IPS-15b (cell line): Measurements from ENCODE around the gene SIGLECL1.
"Not testable (repeated sequence)": the region's sequence is repeated elsewhere in the genome, so short reads cannot be mapped to it uniquely, and the experiment has no call there.

Source experiments
- H3K27me3 ChIP-seq: one replicate; pipeline ENCODE4 v1.6.1; 2013; ENCODE audit warnings: low read length; ENCODE audit not compliant: control insufficient read depth, insufficient read depth
- H3K36me3 ChIP-seq: one replicate; pipeline ENCODE4 v1.6.1; 2013; ENCODE audit warnings: low read length; ENCODE audit not compliant: control insufficient read depth, insufficient read depth
- H3K4me1 ChIP-seq: one replicate; pipeline ENCODE4 v1.6.1; 2013; ENCODE audit warnings: mild to moderate bottlenecking, low read length; ENCODE audit not compliant: control insufficient read depth, insufficient read depth
- H3K4me3 ChIP-seq: one replicate; pipeline ENCODE4 v1.5.1; 2013; ENCODE audit warnings: low read depth, low read length
- H3K9ac ChIP-seq: one replicate; pipeline ENCODE4 v1.6.1; 2013; ENCODE audit warnings: low read depth, mild to moderate bottlenecking, low read length
- H3K9me3 ChIP-seq: one replicate; pipeline ENCODE4 v1.6.1; 2013; ENCODE audit warnings: mild to moderate bottlenecking, low read length; ENCODE audit not compliant: control insufficient read depth, insufficient read depth

Gene SIGLECL1

GRCh38 chr19:51224898-51225393 lies 25.9 kb upstream of the SIGLECL1 start, which contains the start of gene CD33:
Gene CD33, plus strand, starts transcription at chr19:51225080. Its CDS starts 39 bp downstream, at chr19:51225119.
- H3K4me3 ChIP-seq, H3K9me3 ChIP-seq, H3K4me1 ChIP-seq, H3K36me3 ChIP-seq, H3K9ac ChIP-seq, H3K27me3 ChIP-seq: not testable (repeated sequence)

- no peaks in the 10 kb centered on the region for H3K27me3 ChIP-seq
- H3K4me3 ChIP-seq, result no peak overlapping the region
- no peak overlapping the region for H3K9ac ChIP-seq
Measured at GRCh38 chr19:51226067-51226466, 24.8 kb upstream of the SIGLECL1 start.

GRCh38 chr19:51227326-51227725 lies 23.6 kb upstream of the SIGLECL1 start:
- no peak overlapping the region for H3K4me3 ChIP-seq
- no peaks in the 10 kb centered on the region for H3K4me1 ChIP-seq

More at GRCh38 chr19:51226067-51226466, 24.8 kb upstream of the SIGLECL1 start:
- Histone ChIP-seq H3K9me3 (no peaks in the 10 kb centered on the region), H3K36me3 (no peaks in the 10 kb centered on the region), H3K4me1 (no peaks in the 10 kb centered on the region)

GRCh38 chr19:51227966-51228365 lies 22.9 kb upstream of the SIGLECL1 start:
- H3K4me3 ChIP-seq, result no peak overlapping the region
- H3K27me3 ChIP-seq, result no peaks in the 10 kb centered on the region
- H3K9me3 ChIP-seq, result no peaks in the 10 kb centered on the region
- H3K36me3 ChIP-seq, result no peaks in the 10 kb centered on the region
- H3K4me1 ChIP-seq, result no peaks in the 10 kb centered on the region
- no peak overlapping the region for H3K9ac ChIP-seq

More at GRCh38 chr19:51227326-51227725, 23.6 kb upstream of the SIGLECL1 start:
- no peaks in the 10 kb centered on the region for H3K36me3 ChIP-seq
- no peaks in the 10 kb centered on the region for H3K27me3 ChIP-seq
- H3K9me3 ChIP-seq, result no peaks in the 10 kb centered on the region
- H3K9ac ChIP-seq, result no peak overlapping the region

- no peak overlapping the region for H3K9ac ChIP-seq
- H3K4me1 ChIP-seq, result no peaks in the 10 kb centered on the region
- no peaks in the 10 kb centered on the region for H3K9me3 ChIP-seq
- H3K4me3 ChIP-seq, result no peak overlapping the region
- peaks cover 3% of the 10 kb centered on the region for H3K27me3 ChIP-seq
- H3K36me3 ChIP-seq, result no peaks in the 10 kb centered on the region
Measured at GRCh38 chr19:51240866-51241265, 10.0 kb upstream of the SIGLECL1 start.

- Histone ChIP-seq H3K4me1 (no peaks in the 10 kb centered on the region), H3K27me3 (no peaks in the 10 kb centered on the region), H3K4me3 (no peak overlapping the region), H3K9me3 (no peaks in the 10 kb centered on the region), H3K36me3 (no peaks in the 10 kb centered on the region), H3K9ac (no peak overlapping the region)
Measured at GRCh38 chr19:51242881-51243630, 7.8 kb upstream of the SIGLECL1 start.

GRCh38 chr19:51246164-51246552 lies 4.7 kb upstream of the SIGLECL1 start:
- Histone ChIP-seq H3K9ac (no peak overlapping the region), H3K4me1 (no peaks in the 10 kb centered on the region), H3K36me3 (no peaks in the 10 kb centered on the region), H3K4me3 (no peak overlapping the region), H3K27me3 (no peaks in the 10 kb centered on the region), H3K9me3 (no peaks in the 10 kb centered on the region)

GRCh38 chr19:51247972-51248590 lies 2.8 kb upstream of the SIGLECL1 start:
- H3K27me3 ChIP-seq, result no peaks in the 10 kb centered on the region
- H3K9me3 ChIP-seq, result no peaks in the 10 kb centered on the region
- H3K4me3 ChIP-seq, result no peak overlapping the region
- H3K4me1 ChIP-seq, result no peaks in the 10 kb centered on the region
- H3K9ac ChIP-seq, result no peak overlapping the region
- H3K36me3 ChIP-seq, result no peaks in the 10 kb centered on the region

GRCh38 chr19:51251468-51251820 lies 564 bp downstream of the SIGLECL1 start:
- Histone ChIP-seq H3K9ac (no peak overlapping the region), H3K27me3 (no peaks in the 10 kb centered on the region), H3K9me3 (no peaks in the 10 kb centered on the region), H3K4me1 (no peaks in the 10 kb centered on the region), H3K36me3 (no peaks in the 10 kb centered on the region), H3K4me3 (no peak overlapping the region)

GRCh38 chr19:51252306-51253079 lies 1.6 kb downstream of the SIGLECL1 start:
- no peaks in the 10 kb centered on the region for H3K27me3 ChIP-seq
- no peaks in the 10 kb centered on the region for H3K9me3 ChIP-seq
- no peaks in the 10 kb centered on the region for H3K4me1 ChIP-seq
- no peak overlapping the region for H3K9ac ChIP-seq
- H3K36me3 ChIP-seq, result no peaks in the 10 kb centered on the region
- H3K4me3 ChIP-seq, result no peak overlapping the region

- Histone ChIP-seq H3K36me3 (no peaks in the 10 kb centered on the region), H3K9me3 (peaks cover 3% of the 10 kb centered on the region), H3K4me1 (no peaks in the 10 kb centered on the region), H3K27me3 (no peaks in the 10 kb centered on the region), H3K9ac (no peak overlapping the region), H3K4me3 (no peak overlapping the region)
Measured at GRCh38 chr19:51253088-51253806, 2.4 kb downstream of the SIGLECL1 start.
